ENCODE data around the gene OSTC.

DNA sequence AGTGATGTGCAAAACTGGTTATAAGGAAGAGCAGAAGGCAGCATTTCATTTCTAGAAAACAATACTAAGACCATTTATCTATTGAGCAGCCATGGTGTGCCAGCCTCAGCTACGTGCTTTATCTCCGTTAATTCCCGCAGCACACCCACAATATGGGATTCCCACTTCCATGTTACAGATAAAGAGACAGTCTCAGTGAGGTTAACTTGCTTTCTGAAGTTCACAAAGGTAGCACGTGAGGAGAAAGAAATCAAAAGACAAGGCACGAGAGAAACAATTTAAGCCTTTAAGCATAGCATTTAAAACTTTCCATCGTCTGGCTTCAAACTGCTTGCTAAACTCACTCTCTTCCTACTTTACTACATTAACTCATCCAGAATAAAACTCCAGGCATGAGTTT lies 38.0 kb upstream of the OSTC start:
- TF ChIP-seq YY1 (IDR thresholded peaks at IDR 0.05; ENCODE audit: insufficient read depth, insufficient read length) = no peak
- no peak for TF ChIP-seq ZNF274 (IDR thresholded peaks at IDR 0.05; ENCODE audit: low read depth, low read length)
- TF ChIP-seq SUZ12 (IDR thresholded peaks at IDR 0.05; ENCODE audit: extremely low read depth, insufficient read depth, insufficient read length) = no peak

All from NT2/D1 (cell line).